Stimulated activated CD4-positive, alpha-beta T cell treated with anti-CD3 and anti-CD28 coated beads, Interleukin-12 subunit alpha, Interleukin-12 subunit beta, amount 100 ng/mL, for 4 hours (primary cell): Measurements from ENCODE around the gene APOL2.
"Not testable (repeated sequence)": the region's sequence is repeated elsewhere in the genome, so short reads cannot be mapped to it uniquely, and the experiment has no call there.

ENCODE experiments used
- DNase-seq: peaks from one replicate; pipeline ENCODE4 v3.0.0-alpha.2; 2020

APOL2 gene

DNA sequence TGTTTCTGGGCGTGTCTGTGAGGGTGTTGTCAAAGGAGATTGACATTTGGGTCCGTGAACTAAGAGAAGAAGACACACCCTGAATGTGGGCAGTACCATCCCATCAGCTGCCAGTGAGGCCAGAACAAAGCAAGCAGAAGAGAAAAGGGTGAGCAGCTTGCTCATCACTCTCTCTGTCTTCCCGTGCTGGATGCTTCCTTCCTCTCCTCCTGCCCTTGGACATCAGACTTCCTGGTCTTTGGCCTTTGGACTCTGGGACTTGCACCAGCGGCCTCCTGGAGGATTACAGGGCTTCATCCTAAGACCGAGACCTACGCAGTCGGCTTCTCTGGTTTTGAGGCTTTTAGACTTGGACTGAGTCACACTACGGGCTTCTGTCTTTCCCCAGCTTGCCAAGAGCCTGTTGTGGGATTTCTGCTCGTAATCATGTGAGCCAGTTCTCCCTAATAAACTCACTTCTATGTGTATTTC, 18.8 kb downstream of the APOL2 start:
- no peak for DNase-seq

GRCh38 chr22:36218648-36219193, 20.6 kb downstream of the APOL2 start:
- no peak for DNase-seq

DNA sequence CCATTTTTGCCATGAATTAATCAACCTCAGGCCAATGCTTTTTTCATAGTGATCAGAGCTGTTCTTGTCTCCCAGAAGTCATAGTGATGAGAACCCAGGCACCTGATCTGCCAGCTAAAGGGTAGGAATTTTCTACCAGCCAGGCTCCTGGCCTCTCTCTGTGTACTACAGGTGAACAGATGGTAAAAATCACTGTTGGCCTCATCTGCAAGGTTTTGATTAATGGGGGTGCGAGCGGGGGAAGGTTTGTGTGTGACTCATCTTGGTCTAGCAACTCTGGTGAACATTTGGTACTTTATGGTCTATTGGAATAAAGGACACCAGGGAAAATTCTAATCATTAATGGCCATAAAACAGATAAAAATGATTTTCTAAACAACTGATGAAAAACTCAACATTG, 23.3 kb downstream of the APOL2 start:
- no peak for DNase-seq

GRCh38 chr22:36213586-36213985, 25.7 kb downstream of the APOL2 start:
- DNase-seq = no peak

- no peak for DNase-seq
Observed at GRCh38 chr22:36212901-36213300, 26.4 kb downstream of the APOL2 start.

DNA sequence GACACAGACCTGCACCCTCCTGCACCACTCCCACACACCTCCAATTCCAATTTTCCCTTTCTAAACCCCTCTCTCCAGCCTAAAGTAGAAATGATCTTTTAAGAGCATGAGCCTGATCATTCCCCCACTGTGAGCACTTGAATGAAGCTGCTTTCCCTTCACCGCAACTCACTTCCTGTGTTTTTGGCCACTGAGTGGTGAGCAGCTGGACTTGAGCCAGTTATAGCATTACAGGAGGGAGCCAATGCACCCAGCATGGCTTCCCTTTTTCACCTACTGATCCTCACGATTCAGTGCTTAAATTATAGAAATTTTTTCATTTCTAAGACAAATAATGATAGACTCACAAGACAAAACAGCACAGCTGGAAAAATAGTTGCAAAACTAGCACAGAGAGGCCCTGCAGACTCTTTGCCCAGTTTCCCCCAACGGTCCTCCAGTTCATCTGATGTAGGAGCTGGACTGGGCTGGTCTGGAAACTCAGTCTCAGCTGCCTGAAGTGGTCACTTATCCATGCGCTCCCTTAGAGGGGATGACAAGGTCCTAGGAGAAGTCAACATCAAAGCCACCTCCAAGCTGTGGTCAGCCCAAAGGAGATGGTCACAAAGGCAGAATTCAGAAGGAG, 28.0 kb downstream of the APOL2 start:
- DNase-seq = no peak

GRCh38 chr22:36210224-36210623, 29.1 kb downstream of the APOL2 start:
- DNase-seq = no peak

GRCh38 chr22:36209488-36209908, 29.8 kb downstream of the APOL2 start:
- not testable (repeated sequence) for DNase-seq

DNA sequence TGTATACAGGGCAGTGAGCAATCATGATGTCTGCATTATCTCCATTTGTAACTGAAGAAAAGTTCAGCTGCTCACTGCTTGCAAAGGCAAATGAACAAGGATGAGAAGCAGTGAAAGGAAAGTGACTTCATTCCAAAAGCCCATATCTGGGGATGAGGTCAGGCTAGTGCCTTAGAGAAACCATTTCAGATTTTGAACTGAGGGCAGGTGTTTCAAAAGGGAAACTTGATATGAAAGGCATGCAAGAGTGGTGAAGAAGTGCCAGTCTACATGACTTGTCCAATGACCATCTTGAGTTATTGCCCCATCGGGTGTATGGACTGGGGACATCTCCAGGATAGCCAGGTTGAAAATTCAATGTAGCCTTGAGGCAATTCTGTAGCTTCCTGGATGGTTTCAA, 30.4 kb downstream of the APOL2 start:
- no peak for DNase-seq

- no peak for DNase-seq
Observed at GRCh38 chr22:36208162-36208765, 31.1 kb downstream of the APOL2 start.

DNA sequence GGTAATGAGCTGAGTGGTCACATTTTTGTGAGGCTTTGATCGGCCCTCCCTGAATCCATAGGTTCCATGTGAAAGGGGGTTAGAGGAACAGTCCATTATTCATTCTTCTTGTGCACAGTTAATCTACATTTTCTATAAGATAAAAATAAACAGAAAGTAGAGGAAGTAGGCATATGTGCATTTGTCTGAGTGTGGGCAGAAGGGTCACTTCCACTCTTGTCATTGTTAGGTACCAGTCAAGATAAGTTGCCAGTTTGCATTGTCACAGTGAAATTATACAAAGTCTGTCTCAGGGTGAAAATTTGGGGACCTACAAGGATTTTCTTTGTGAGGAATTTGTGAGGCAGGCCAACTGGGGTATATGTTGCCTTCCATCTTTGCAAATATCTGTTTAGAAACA, 33.1 kb downstream of the APOL2 start:
- DNase-seq = no peak

- DNase-seq = not testable (repeated sequence)
Observed at GRCh38 chr22:36205573-36205972, 33.8 kb downstream of the APOL2 start.

DNA sequence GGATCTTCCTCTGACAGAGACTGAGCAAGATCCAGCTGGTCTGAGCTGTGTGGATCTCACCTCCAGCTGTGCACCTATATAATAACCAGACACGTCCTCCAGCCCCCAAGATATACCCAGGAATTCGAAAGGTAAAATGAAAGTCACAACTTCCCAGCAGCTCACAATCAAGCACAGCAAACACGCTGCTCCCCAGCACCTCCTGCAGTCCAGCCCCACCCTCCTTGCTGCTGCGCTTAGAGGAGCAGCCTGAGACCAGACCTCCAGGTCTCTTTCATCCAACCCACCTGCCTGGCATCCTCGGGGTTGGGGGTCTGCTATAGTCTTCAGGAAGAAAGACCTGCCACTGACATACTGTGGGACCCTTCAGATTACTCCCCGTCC, 34.7 kb downstream of the APOL2 start:
- DNase-seq = no peak

- no peak for DNase-seq
Observed at GRCh38 chr22:36204001-36204631, 35.2 kb downstream of the APOL2 start.

DNA sequence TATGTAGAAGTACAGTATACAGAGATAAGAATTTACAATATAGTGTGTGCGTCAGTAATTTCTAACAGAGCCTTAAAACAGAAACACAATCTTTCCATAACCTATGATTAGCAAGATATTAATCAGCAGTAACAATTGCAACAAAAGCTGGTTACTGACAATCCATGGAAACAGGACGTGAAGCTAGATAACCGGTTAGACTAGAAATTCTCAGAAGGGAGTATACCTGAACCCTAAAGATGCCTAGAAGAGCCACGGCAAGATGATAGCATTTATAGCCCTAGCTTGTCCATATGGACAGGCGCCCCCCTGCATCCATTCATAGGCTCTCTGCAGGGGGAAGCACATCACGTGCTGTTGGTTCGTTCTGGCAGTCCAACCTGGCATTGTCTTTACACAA, 35.9 kb downstream of the APOL2 start:
- DNase-seq = not testable (repeated sequence)

DNA sequence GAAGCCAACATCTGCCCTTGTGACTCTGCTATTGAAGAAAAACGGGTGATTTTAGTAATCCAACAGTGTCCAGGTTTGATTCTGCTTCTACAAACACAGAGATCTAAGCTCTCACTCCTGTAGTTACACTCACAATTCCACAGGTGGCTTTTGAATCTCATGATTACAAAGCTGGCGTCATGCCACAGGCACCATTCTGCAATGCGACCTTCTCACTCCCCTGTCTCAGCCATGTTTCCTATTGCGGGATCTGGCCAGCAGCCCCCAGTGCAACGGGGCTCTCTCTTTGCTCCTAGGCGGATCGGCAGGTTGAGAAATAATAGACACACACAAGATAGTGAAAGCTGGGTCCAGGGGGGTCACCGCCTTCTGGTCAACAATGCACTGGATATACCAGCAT, 36.4 kb downstream of the APOL2 start:
- not testable (repeated sequence) for DNase-seq

DNA sequence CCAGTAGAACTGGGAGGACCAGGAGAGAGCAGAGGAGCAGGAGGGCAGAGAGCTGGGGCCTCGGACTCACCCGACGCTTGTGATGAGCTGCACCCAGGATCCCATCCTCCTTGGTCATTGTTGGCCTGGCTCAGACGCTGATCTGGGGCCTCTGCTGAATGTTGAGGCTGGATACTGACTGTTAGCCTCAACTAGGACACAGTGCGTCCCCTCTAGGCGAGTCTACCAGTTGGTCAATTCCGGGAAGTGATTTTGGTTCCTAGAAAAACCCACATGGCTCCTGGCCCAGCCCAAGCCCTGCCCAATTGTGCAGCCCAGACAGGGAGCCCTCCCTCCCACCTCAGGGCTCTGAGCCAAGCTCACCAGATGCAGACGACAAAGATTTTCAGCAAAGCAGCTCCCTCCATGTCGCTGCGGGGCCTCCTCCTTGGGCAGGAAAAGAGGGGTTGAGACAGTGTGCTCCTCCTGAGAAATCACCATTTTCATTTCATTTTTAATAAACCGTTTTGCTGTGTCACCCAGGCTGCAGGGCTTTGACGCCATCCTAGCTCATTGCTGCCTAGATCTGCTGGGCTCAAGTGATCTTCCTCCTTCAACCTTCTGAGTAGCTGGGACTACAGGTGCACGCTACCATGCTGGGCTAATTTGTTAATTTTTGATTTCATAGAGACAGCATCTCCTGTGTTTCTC, 37.6 kb downstream of the APOL2 start, which contains the start of gene APOL4:
Gene APOL4 (minus strand): TSS at position 180 of the 690 bp plus-strand sequence. CDS start 75 bp downstream, at position 105.
- no peak for DNase-seq

DNA sequence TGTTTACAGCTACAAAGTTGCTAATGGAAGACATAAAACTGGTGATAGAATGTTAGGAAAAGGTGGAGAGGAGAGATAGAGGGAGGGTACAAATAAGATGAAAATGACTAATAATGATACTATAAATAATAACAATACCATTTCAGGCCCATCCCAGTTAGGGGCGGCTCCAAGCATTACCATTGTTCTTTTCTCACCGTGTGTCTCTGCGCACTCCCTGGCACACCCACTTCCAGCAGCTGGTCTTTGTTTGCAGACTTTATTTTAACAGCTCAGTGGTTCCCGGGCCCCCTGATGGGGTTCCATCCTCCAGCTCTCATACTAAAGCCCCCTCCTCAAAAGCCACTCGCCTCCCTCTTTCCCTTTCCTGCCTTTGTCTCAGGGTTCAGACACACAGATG, 38.3 kb downstream of the APOL2 start:
- not testable (repeated sequence) for DNase-seq

DNA sequence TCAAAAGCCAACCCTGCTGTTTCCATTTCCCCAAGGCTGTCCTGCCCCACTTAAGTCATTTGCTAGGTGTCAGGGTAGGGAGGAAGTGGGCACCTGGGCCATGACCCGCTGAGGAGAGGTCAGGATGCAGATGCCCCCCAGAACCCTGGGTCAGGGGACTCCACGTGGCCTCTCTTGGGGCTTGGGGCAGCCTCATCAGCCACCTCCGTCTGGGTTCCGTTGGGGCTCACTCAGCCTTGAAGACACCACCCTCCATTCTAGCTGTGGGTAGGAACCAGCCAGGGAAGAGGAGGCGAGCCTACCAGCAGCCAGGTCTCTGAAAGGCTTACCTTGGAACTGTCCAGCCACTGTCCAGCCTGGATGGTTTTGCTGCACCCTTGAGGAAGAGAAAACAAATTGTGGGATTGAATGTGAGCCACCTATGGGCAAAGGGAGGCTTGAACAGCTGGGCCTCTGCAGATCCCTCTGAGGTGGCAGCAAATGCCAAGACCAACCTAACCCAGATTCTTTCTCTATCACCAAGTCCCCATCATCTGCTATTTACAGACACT, 40.3 kb downstream of the APOL2 start:
- no peak for DNase-seq

- no peak for DNase-seq
Observed at GRCh38 chr22:36198536-36198935, 40.8 kb downstream of the APOL2 start.

- DNase-seq = no peak
Observed at GRCh38 chr22:36197514-36198146, 41.7 kb downstream of the APOL2 start.

DNA sequence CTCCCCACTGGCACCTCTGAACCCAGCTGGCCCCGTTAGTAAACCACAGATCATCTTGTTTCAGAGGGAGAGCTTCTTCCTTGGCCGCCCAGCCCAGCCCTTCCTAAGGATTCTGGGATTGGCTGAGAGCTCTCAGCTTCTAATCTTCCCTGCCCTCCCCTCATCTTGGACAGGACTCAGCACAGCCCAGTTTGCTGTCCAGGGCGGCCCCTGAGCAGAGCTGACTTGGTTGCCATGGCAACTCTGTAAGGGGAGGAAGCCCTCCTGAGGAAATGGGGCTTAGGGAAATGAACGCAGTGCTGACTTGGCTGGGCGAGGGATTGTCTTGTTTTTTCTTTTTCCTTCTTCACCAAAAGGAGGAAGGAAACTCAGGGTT, 42.3 kb downstream of the APOL2 start:
- no peak for DNase-seq
